Inflammatory macrophage treated with lipopolysaccharide for 1 hour (primary cell): ENCODE results near the gene SLC6A3.
"Not testable (repeated sequence)": the region's sequence is repeated elsewhere in the genome, so short reads cannot be mapped to it uniquely, and the experiment has no call there.

ENCODE experiments used
- DNase-seq, 2 donors: peaks; one replicate each; pipeline ENCODE4 v3.0.0-alpha.2; 2020 to 2022

Gene SLC6A3

GRCh38 chr5:1366514-1366913, 78.7 kb downstream of the SLC6A3 start:
- DNase-seq = no peak

GRCh38 chr5:1364211-1364610, 81.0 kb downstream of the SLC6A3 start:
- no peak for DNase-seq

GRCh38 chr5:1363581-1363980, 81.7 kb downstream of the SLC6A3 start:
- DNase-seq = no peak

- DNase-seq = no peak
These were observed 82.1 kb downstream of the SLC6A3 start for GRCh38 chr5:1363160-1363559.

GRCh38 chr5:1362242-1363015, 82.8 kb downstream of the SLC6A3 start:
- no peak for DNase-seq

GRCh38 chr5:1360861-1361260, 84.4 kb downstream of the SLC6A3 start:
- DNase-seq = no peak

GRCh38 chr5:1360367-1360766, 84.9 kb downstream of the SLC6A3 start:
- not testable (repeated sequence) for DNase-seq

GRCh38 chr5:1359713-1360112, 85.5 kb downstream of the SLC6A3 start:
- DNase-seq = no peak

- no peak for DNase-seq
These were observed 86.1 kb downstream of the SLC6A3 start for GRCh38 chr5:1359031-1359645.

GRCh38 chr5:1358726-1359025, 86.6 kb downstream of the SLC6A3 start:
- DNase-seq = no peak

GRCh38 chr5:1357946-1358725, 87.1 kb downstream of the SLC6A3 start:
- DNase-seq = no peak

GRCh38 chr5:1356873-1357787, 88.1 kb downstream of the SLC6A3 start:
- DNase-seq = no peak

GRCh38 chr5:1354576-1354975, 90.7 kb downstream of the SLC6A3 start:
- no peak for DNase-seq

- DNase-seq = no peak
These were observed 92.7 kb downstream of the SLC6A3 start for GRCh38 chr5:1352231-1353219.

GRCh38 chr5:1351156-1351555, 94.1 kb downstream of the SLC6A3 start:
- DNase-seq = no peak

GRCh38 chr5:1349246-1349645, 96.0 kb downstream of the SLC6A3 start:
- no peak for DNase-seq

GRCh38 chr5:1348986-1349245, 96.3 kb downstream of the SLC6A3 start:
- no peak for DNase-seq

- no peak for DNase-seq
These were observed 97.7 kb downstream of the SLC6A3 start for GRCh38 chr5:1347571-1347970.

- DNase-seq = no peak
These were observed 98.4 kb downstream of the SLC6A3 start for GRCh38 chr5:1346627-1347440.

- no peak for DNase-seq
These were observed 99.2 kb downstream of the SLC6A3 start for GRCh38 chr5:1345876-1346626.
